Smooth muscle cell (in vitro differentiated cells): Measurements from ENCODE around the gene LRIG3. TPM values are rescaled to one million over a fixed set of nuclear protein-coding genes. Genes with fewer than 3 reads are reported as not detected.

Experiments
- DNase-seq: peaks from one replicate; lab custom pipeline; 2025; ENCODE audit not compliant: unreplicated experiment; lab: John Stamatoyannopoulos, UW
- H2AFZ ChIP-seq: fragments of 200-600 bp; sonication (generic); 2 replicates; pipeline ENCODE4 v1.6.0; 2016; ENCODE audit warnings: antibody characterized with exemption, low read depth, mild to moderate bottlenecking
- H3F3A ChIP-seq: fragments of 200-600 bp; sonication (generic); 2 replicates; pipeline ENCODE4 v1.6.0; 2017; ENCODE audit warnings: antibody characterized with exemption, low read depth
- H3K27ac ChIP-seq: fragments of 200-600 bp; sonication (generic); 2 replicates; pipeline ENCODE4 v1.5.1; 2016; ENCODE audit warnings: low read depth, mild to moderate bottlenecking
- H3K27me3 ChIP-seq: fragments of 200-600 bp; sonication (generic); 2 replicates; pipeline ENCODE4 v1.6.1; 2016; ENCODE audit warnings: low read depth, mild to moderate bottlenecking
- H3K36me3 ChIP-seq: fragments of 200-600 bp; sonication (generic); 2 replicates; pipeline ENCODE4 v1.5.1; 2016; ENCODE audit warnings: low read depth
- H3K4me1 ChIP-seq: fragments of 200-600 bp; sonication (generic); 2 replicates; pipeline ENCODE4 v1.5.1; 2016; ENCODE audit warnings: low read depth
- H3K4me2 ChIP-seq: fragments of 200-600 bp; sonication (generic); 2 replicates; pipeline ENCODE4 v1.6.0; 2016; ENCODE audit warnings: mild to moderate bottlenecking
- H3K4me3 ChIP-seq: fragments of 200-600 bp; sonication (generic); 2 replicates; pipeline ENCODE4 v1.5.1; 2016; ENCODE audit warnings: mild to moderate bottlenecking
- H3K79me2 ChIP-seq: fragments of 200-600 bp; sonication (generic); 2 replicates; pipeline ENCODE4 v1.6.0; 2016; ENCODE audit warnings: low read depth, mild to moderate bottlenecking
- H3K9ac ChIP-seq: fragments of 200-600 bp; sonication (generic); 2 replicates; pipeline ENCODE4 v1.6.0; 2016; ENCODE audit warnings: low read depth
- H3K9me3 ChIP-seq: fragments of 200-600 bp; sonication (generic); replicated peaks from 2 replicates; pipeline ENCODE4 v1.5.1; 2016; ENCODE audit warnings: low read depth
- H4K20me1 ChIP-seq: fragments of 200-600 bp; sonication (generic); 2 replicates; pipeline ENCODE4 v1.6.0; 2016; ENCODE audit warnings: low read depth
- CTCF ChIP-seq: fragments of 200-600 bp; sonication (generic); IDR thresholded peaks from 2 replicates; pipeline ENCODE4 v1.5.1; 2017; ENCODE audit warnings: borderline replicate concordance, mild to moderate bottlenecking, antibody characterized with exemption; ENCODE audit not compliant: insufficient read depth, poor library complexity, severe bottlenecking
- WGBS: methylation state at CpG from one replicate; pipeline ENCODE4 v1.1.7; 2016; ENCODE audit warnings: low lambda C conversion rate; 5-methylcytosine and 5-hydroxymethylcytosine counted together
- polyA plus RNA-seq: library from polyadenylated mRNA; unstranded; fragments of >200 nt; fragmentation: Nextera tagmentation; extraction: Ambion mirVana; gene quantifications from 2 replicates; pipeline ENCODE4 v1.2.1, GENCODE V29; 2016
- total RNA-seq: library from RNA; depleted of rRNA; stranded (reverse); fragments of >200 nt; gene quantifications from 2 replicates; pipeline ENCODE4 v1.2.3, GENCODE V29; 2014

LRIG3 gene
- total and polyA plus RNA-seq, 2 experiments from 2014 or later = 6.7 to 22.4 TPM

- H3K79me2 ChIP-seq = no peaks in the 10 kb centered on the region
- WGBS = 96% methylated on average over 3 of the region's 3 CpGs
Measured at GRCh38 chr12:58943079-58943478, 22.8 kb upstream of the LRIG3 start.

GRCh38 chr12:58942345-58942744, 22.0 kb upstream of the LRIG3 start:
- no peak for TF ChIP-seq CTCF
- Histone ChIP-seq H3F3A (no peaks in the 10 kb centered on the region), H2AFZ (no peak overlapping the region), H3K36me3 (no peaks in the 10 kb centered on the region), H3K9me3 (no peaks in the 10 kb centered on the region), H3K4me1 (no peaks in the 10 kb centered on the region), H3K79me2 (no peaks in the 10 kb centered on the region), H3K4me2 (no peak overlapping the region), H3K27me3 (no peaks in the 10 kb centered on the region), H3K27ac (no peak overlapping the region), H3K4me3 (no peak overlapping the region), H3K9ac (no peak overlapping the region), H4K20me1 (no peaks in the 10 kb centered on the region)
- WGBS = 89% methylated on average over 2 of the region's 2 CpGs
- DNase-seq = no peak

More at GRCh38 chr12:58943079-58943478, 22.8 kb upstream of the LRIG3 start:
- TF ChIP-seq CTCF = no peak
- Histone ChIP-seq H3K4me2 (no peak overlapping the region), H3F3A (no peaks in the 10 kb centered on the region), H3K4me1 (no peaks in the 10 kb centered on the region), H4K20me1 (no peaks in the 10 kb centered on the region), H3K27ac (no peak overlapping the region), H3K9ac (no peak overlapping the region), H3K36me3 (no peaks in the 10 kb centered on the region), H2AFZ (no peak overlapping the region), H3K27me3 (no peaks in the 10 kb centered on the region), H3K9me3 (no peaks in the 10 kb centered on the region), H3K4me3 (no peak overlapping the region)
- DNase-seq = no peak

GRCh38 chr12:58939399-58940100, 19.2 kb upstream of the LRIG3 start:
- Histone ChIP-seq H3K9me3 (no peaks in the 10 kb centered on the region), H3K4me1 (no peaks in the 10 kb centered on the region), H2AFZ (no peak overlapping the region), H3K27ac (no peak overlapping the region), H3K27me3 (no peaks in the 10 kb centered on the region), H3K36me3 (no peaks in the 10 kb centered on the region), H3F3A (no peaks in the 10 kb centered on the region), H3K9ac (no peak overlapping the region), H3K79me2 (no peaks in the 10 kb centered on the region), H3K4me2 (no peak overlapping the region), H4K20me1 (no peaks in the 10 kb centered on the region), H3K4me3 (no peak overlapping the region)
- TF ChIP-seq CTCF = no peak
- 94% methylated on average over 6 of the region's 6 CpGs for WGBS
- no peak for DNase-seq

- Histone ChIP-seq H3K9ac (no peak overlapping the region), H3K27me3 (no peaks in the 10 kb centered on the region), H3K4me3 (no peak overlapping the region), H3K9me3 (no peaks in the 10 kb centered on the region), H3K27ac (no peak overlapping the region), H3K36me3 (no peaks in the 10 kb centered on the region), H3F3A (no peaks in the 10 kb centered on the region), H4K20me1 (no peaks in the 10 kb centered on the region), H3K4me2 (no peak overlapping the region), H3K79me2 (no peaks in the 10 kb centered on the region), H3K4me1 (no peaks in the 10 kb centered on the region), H2AFZ (no peak overlapping the region)
- no peak for DNase-seq
- TF ChIP-seq CTCF = no peak
- 81% methylated on average over 2 of the region's 2 CpGs for WGBS
Measured at GRCh38 chr12:58938440-58938839, 18.1 kb upstream of the LRIG3 start.
